Transverse colon (tissue), 4 donors: ENCODE measurements around the gene SH2D4B. TPM values are rescaled to one million over a fixed set of nuclear protein-coding genes. Genes with fewer than 3 reads are reported as not detected.
A peak's percentile ranks its signal among the peaks of the same experiment; 100 is the strongest.

ENCODE experiments used
- DNase-seq: peaks from one replicate; pipeline ENCODE4 v3.0.0-alpha.2; 2019
- H3K27ac ChIP-seq, 4 donors: fragments of 200-600 bp; sonication (generic); 2 replicates each; pipeline ENCODE4 v1.5.1; 2016 to 2018; ENCODE audit warnings: inconsistent platforms in 4 of 4
- H3K27me3 ChIP-seq: fragments of 200-600 bp; sonication (generic); 2 replicates; pipeline ENCODE4 v1.5.1; 2017; ENCODE audit warnings: inconsistent platforms
- H3K36me3 ChIP-seq, 4 donors: fragments of 200-600 bp; sonication (generic); 2 replicates each; pipeline ENCODE4 v1.5.1; 2017 to 2019; ENCODE audit warnings: inconsistent platforms in 4 of 4
- H3K4me1 ChIP-seq, 4 donors: fragments of 200-600 bp; sonication (generic); 2 replicates each; pipeline ENCODE4 v1.5.1; 2017 to 2020; ENCODE audit warnings: inconsistent platforms in 4 of 4
- H3K4me3 ChIP-seq, 4 donors: fragments of 200-600 bp; sonication (generic); 1 replicate in 1 of 4; 2 replicates in 3 of 4; pipeline versions ENCODE4 v1.5.1 to v1.6.1; 2017 to 2019; ENCODE audit warnings: inconsistent platforms in 4 of 4
- H3K9me3 ChIP-seq, 2 donors: fragments of 200-600 bp; sonication (generic); 2 replicates each; pipeline ENCODE4 v1.5.1; 2017 to 2019; ENCODE audit warnings: inconsistent platforms in 2 of 2
- CTCF ChIP-seq, 5 experiments: fragments of 200-600 bp in 3 of 5; fragments of 450-650 bp in 2 of 5; sonication (generic) in 3 of 5; IDR thresholded peaks; 1 replicate in 2 of 5; 2 replicates in 3 of 5; pipeline ENCODE4 v1.5.1; 2016 to 2017; ENCODE audit warnings: antibody characterized with exemption in 5 of 5, inconsistent platforms in 3 of 5, mild to moderate bottlenecking in 2 of 5, moderate library complexity in 1 of 5
- EP300 ChIP-seq: sonication (generic); formaldehyde crosslinking; IDR thresholded peaks from one replicate; pipeline ENCODE4 v1.6.1; 2017; ENCODE audit warnings: antibody characterized with exemption, low read depth
- POLR2A ChIP-seq: fragments of 450-650 bp; IDR thresholded peaks from one replicate; pipeline ENCODE4 v1.6.1; 2016; ENCODE audit warnings: antibody characterized with exemption, mild to moderate bottlenecking, moderate library complexity
- POLR2AphosphoS5 ChIP-seq, 3 donors: sonication (generic); formaldehyde crosslinking; IDR thresholded peaks; one replicate each; pipeline ENCODE4 v1.6.1; 2016; ENCODE audit warnings: antibody characterized with exemption in 3 of 3
- WGBS, 2 donors: methylation state at CpG; one replicate each; pipeline ENCODE4 v1.1.5; 2018; ENCODE audit warnings: low coverage in 1 of 2; 5-methylcytosine and 5-hydroxymethylcytosine counted together
- in situ Hi-C, 4 donors: fragments of 200-750 bp; cut with MboI; loops; one replicate each; pipeline versions ENCODE4 v1.15.0 to v1.15.1; 2017; ENCODE audit warnings: low sequenced_read_pairs in 3 of 4, low pct_ligation_motif_present in 1 of 4, low pct_unique_long_range_greater_than_20kb in 1 of 4
- intact Hi-C: fragments of 100-400 bp; cut with DNase I; formaldehyde crosslinking; loops from one replicate; pipeline ENCODE4 v1.15.1; 2023; ENCODE audit warnings: low total_unique reads
- total RNA-seq, 4 donors: library from RNA; depleted of rRNA; stranded (reverse); fragments of >200 nt; gene quantifications; one replicate each; pipeline ENCODE4 v1.1.0, GENCODE V29; 2016

Gene SH2D4B
- total RNA-seq, 4 donors from 2014 or later, result 0.32 TPM; not detected in 3

- no peak overlapping the region for H3K27ac ChIP-seq
- in situ Hi-C loops, result no loop called here
- no peaks in the 10 kb centered on the region for H3K27me3 ChIP-seq
- intact Hi-C loops, result no loop called here
- DNase-seq, result no peak
- 76 to 82% methylated on average over 3 of the region's 3 CpGs for WGBS, 2 donors
- H3K4me3 ChIP-seq, result no peak overlapping the region
- no peak for TF ChIP-seq POLR2A
- TF ChIP-seq CTCF (IDR thresholded peaks at IDR 0.05), result no peak
- TF ChIP-seq POLR2AphosphoS5 (IDR thresholded peaks at IDR 0.05), result no peak
- no peak for TF ChIP-seq EP300
- H3K9me3 ChIP-seq, result no peaks in the 10 kb centered on the region
- no peaks in the 10 kb centered on the region for H3K4me1 ChIP-seq
- H3K36me3 ChIP-seq, result no peaks in the 10 kb centered on the region
Observed at GRCh38 chr10:80590585-80591125, 53.0 kb downstream of the SH2D4B start.

GRCh38 chr10:80596391-80597257 is 58.9 kb downstream of the SH2D4B start:
- in situ Hi-C loops (no loop called here), intact Hi-C loops (no loop called here)
- TF ChIP-seq POLR2AphosphoS5 (IDR thresholded peaks at IDR 0.05), result no peak
- TF ChIP-seq CTCF (IDR thresholded peaks at IDR 0.05), result peak; percentile 53 to 75 (median 67)
- no peak for TF ChIP-seq EP300
- no peak for TF ChIP-seq POLR2A
- Histone ChIP-seq H3K36me3 (no peaks in the 10 kb centered on the region), H3K4me3 (no peak overlapping the region), H3K27ac (no peak overlapping the region), H3K27me3 (no peaks in the 10 kb centered on the region), H3K4me1 (no peaks in the 10 kb centered on the region), H3K9me3 (no peaks in the 10 kb centered on the region)
- WGBS, 2 donors, result 64% methylated on average over 10 to 15 of the region's 15 CpGs
- peak; percentile 23 for DNase-seq

GRCh38 chr10:80598084-80598798 is 60.5 kb downstream of the SH2D4B start:
- Histone ChIP-seq H3K36me3 (no peaks in the 10 kb centered on the region), H3K4me3 (no peak overlapping the region), H3K27me3 (no peaks in the 10 kb centered on the region), H3K9me3 (no peaks in the 10 kb centered on the region), H3K27ac (no peak overlapping the region), H3K4me1 (no peaks in the 10 kb centered on the region)
- intact Hi-C loops, result no loop called here
- no peak for DNase-seq
- in situ Hi-C loops, result no loop called here
- TF ChIP-seq EP300, result no peak
- TF ChIP-seq CTCF (IDR thresholded peaks at IDR 0.05), result no peak
- TF ChIP-seq POLR2A, result no peak
- TF ChIP-seq POLR2AphosphoS5 (IDR thresholded peaks at IDR 0.05), result no peak
- 70 to 71% methylated on average over 3 of the region's 3 CpGs for WGBS, 2 donors

- H3K4me1 ChIP-seq, result no peaks in the 10 kb centered on the region
- no peak overlapping the region for H3K4me3 ChIP-seq
- WGBS, 2 donors, result 85% methylated on average over 5 to 6 of the region's 6 CpGs
- H3K27ac ChIP-seq, result no peak overlapping the region
- H3K27me3 ChIP-seq, result no peaks in the 10 kb centered on the region
- no peak for DNase-seq
- no peak for TF ChIP-seq POLR2AphosphoS5 (IDR thresholded peaks at IDR 0.05)
- TF ChIP-seq POLR2A, result no peak
- no peak for TF ChIP-seq EP300
- no peak for TF ChIP-seq CTCF (IDR thresholded peaks at IDR 0.05)
- in situ Hi-C loops (no loop called here), intact Hi-C loops (no loop called here)
- H3K36me3 ChIP-seq, result no peaks in the 10 kb centered on the region
- H3K9me3 ChIP-seq, result no peaks in the 10 kb centered on the region
Observed at GRCh38 chr10:80598951-80599350, 61.2 kb downstream of the SH2D4B start.
